Activated CD4-positive, alpha-beta memory T cell treated with anti-CD3 and anti-CD28 coated beads for 36 hours (primary cell): ENCODE measurements around the gene BEST3. TPM values are rescaled to one million over a fixed set of nuclear protein-coding genes. Genes with fewer than 3 reads are reported as not detected.
A peak's percentile ranks its signal among the peaks of the same experiment; 100 is the strongest.

Source experiments
- CTCF ChIA-PET: fragments of 350-600 bp; sonication (Branson Sonifier 250); formaldehyde crosslinking; loops from one replicate; lab custom pipeline; 2021; ENCODE audit warnings: antibody characterized with exemption, inconsistent platforms; lab: Charles Lee
- POLR2A ChIA-PET: fragments of 350-600 bp; sonication (Branson Sonifier 250); formaldehyde crosslinking; loops from one replicate; lab custom pipeline; 2021; ENCODE audit warnings: antibody characterized with exemption; lab: Charles Lee
- DNase-seq: peaks from one replicate; pipeline ENCODE4 v3.0.0-alpha.2; 2020
- H3K27ac Mint-ChIP-seq: one replicate; pipeline ENCODE4 v1.8.0; 2021; ENCODE audit warnings: mixed read lengths
- H3K27me3 Mint-ChIP-seq: one replicate; pipeline ENCODE4 v1.8.0; 2021; ENCODE audit warnings: mixed read lengths
- H3K36me3 Mint-ChIP-seq: one replicate; pipeline ENCODE4 v1.8.0; 2021; ENCODE audit warnings: mixed read lengths
- H3K4me1 Mint-ChIP-seq: one replicate; pipeline ENCODE4 v1.8.0; 2021; ENCODE audit warnings: low read depth, mixed read lengths
- H3K4me3 Mint-ChIP-seq: one replicate; pipeline ENCODE4 v1.8.0; 2021; ENCODE audit warnings: mild to moderate bottlenecking, mixed read lengths
- H3K9me3 Mint-ChIP-seq: one replicate; pipeline ENCODE4 v1.8.0; 2021; ENCODE audit warnings: mixed read lengths
- intact Hi-C: fragments of 100-400 bp; cut with micrococcal nuclease; formaldehyde crosslinking; loops from one replicate; pipeline ENCODE4 v1.15.1; 2023
- total RNA-seq, 2 experiments: library from RNA; stranded (reverse); gene quantifications; one replicate each; pipeline ENCODE4 v1.2.3, GENCODE V29; 2021

BEST3 gene
- total RNA-seq, 2 experiments from 2014 or later = not detected

DNA sequence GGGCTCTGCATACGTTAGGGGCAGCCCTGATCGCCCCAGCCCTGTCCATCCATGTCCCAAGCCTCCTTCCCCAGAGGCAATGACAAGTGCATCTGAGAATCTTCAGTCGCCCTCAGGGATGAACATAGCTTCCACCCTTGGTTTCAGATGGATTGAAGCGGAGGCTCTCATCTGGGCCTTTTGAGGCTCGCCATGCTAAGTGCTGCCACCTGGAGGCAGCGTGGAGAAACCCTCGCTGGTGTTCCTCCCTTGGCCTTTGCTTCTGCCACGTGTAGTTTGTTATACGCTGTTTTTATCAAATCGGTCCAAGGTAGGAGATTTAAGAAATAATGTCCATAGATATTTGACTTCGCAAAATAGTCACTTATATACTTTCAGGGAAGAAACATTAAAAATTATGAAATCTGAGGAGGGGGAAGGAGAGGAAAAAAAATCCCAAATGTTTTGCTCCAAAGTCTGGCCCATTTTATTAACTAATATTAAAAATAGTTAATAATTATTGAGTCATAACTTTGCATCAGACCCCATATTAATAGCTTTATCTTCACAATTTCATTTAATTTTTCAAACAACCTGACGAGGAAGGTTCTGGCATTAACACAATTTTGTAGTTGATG, 59.6 kb downstream of the BEST3 start:
- Mint-ChIP-seq H3K36me3 (no peaks in the 10 kb centered on the region), H3K27ac (no peak overlapping the region), H3K4me1 (no peaks in the 10 kb centered on the region), H3K27me3 (no peaks in the 10 kb centered on the region), H3K4me3 (no peak overlapping the region), H3K9me3 (no peaks in the 10 kb centered on the region)
- intact Hi-C loops = loop anchor here (1.0 to 5.0 kb wide), 4 partner anchors 55 to 482 kb away; partner anchors contain the start of gene CCT2
- DNase-seq = peak; percentile 73
- ChIA-PET CTCF (interaction anchor here (0.5 to 5.0 kb wide), 32 partner anchors 8 to 1316 kb away, joined by 3 to 48 read pairs (median 4); partner anchors contain the start of gene FRS2), POLR2A (no interaction called here)

DNA sequence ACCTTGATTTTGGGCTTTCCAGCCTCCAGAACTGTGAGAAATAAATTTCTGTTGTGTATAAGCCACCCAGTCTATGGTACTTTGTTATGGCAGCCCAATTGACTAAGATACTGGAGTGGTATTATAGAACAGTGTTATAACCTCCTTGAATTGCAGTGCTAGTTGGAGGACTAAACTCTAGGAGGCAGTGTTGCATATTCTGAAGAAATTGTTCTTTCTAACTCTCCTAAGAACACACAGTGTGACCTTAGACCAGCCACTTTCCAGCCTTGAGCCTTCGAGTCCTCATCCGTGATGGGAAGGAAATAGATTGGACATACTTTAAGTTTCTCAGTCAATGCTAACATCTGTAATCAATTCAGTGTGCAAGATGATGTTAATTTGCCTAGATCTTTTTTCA, 66.0 kb downstream of the BEST3 start:
- H3K27me3 Mint-ChIP-seq = no peaks in the 10 kb centered on the region
- peaks cover 3% of the 10 kb centered on the region for H3K4me1 Mint-ChIP-seq
- no peak overlapping the region for H3K27ac Mint-ChIP-seq
- no peak for DNase-seq
- no peaks in the 10 kb centered on the region for H3K9me3 Mint-ChIP-seq
- ChIA-PET CTCF (no interaction called here), POLR2A (no interaction called here)
- intact Hi-C loops = no loop called here
- no peak overlapping the region for H3K4me3 Mint-ChIP-seq
- H3K36me3 Mint-ChIP-seq = no peaks in the 10 kb centered on the region

DNA sequence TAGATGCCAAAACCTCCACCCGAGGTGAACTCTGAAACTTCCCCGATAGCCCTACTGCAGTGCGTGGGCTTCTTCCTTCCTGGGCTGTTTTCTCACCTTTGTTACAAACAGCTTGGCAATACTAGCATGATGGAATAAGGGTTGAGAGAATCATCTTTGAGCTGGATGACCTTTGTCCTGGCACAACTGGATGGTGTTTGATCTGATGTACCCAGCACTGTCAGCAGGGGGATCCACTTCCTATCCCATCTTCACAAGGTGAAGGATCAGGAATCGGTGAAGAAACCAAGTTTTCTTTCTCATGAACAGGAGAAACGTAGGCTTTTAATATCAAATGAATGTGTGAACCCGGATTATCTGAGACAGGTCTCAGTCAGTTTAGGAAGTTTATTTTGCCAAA, 68.9 kb downstream of the BEST3 start:
- ChIA-PET POLR2A (no interaction called here), CTCF (interaction anchor here (0.6 to 1.5 kb wide), 2 partner anchors 10 to 37 kb away, joined by 3 read pairs; no protein-coding TSS in a partner anchor)
- Mint-ChIP-seq H3K9me3 (no peaks in the 10 kb centered on the region), H3K27ac (no peak overlapping the region), H3K4me3 (no peak overlapping the region), H3K4me1 (peaks cover 3% of the 10 kb centered on the region), H3K27me3 (no peaks in the 10 kb centered on the region), H3K36me3 (no peaks in the 10 kb centered on the region)
- intact Hi-C loops = no loop called here
- no peak for DNase-seq

GRCh38 chr12:69627501-69627900, 71.6 kb downstream of the BEST3 start:
- CTCF ChIA-PET = interaction anchor here (3.2 kb wide), 1 partner anchor 13 kb away, joined by 11 read pairs; no protein-coding TSS in a partner anchor
- no peak for DNase-seq
- Mint-ChIP-seq H3K27ac (no peak overlapping the region), H3K9me3 (no peaks in the 10 kb centered on the region), H3K4me1 (peaks cover 3% of the 10 kb centered on the region), H3K4me3 (no peak overlapping the region), H3K27me3 (no peaks in the 10 kb centered on the region), H3K36me3 (no peaks in the 10 kb centered on the region)
- POLR2A ChIA-PET = no interaction called here
- intact Hi-C loops = no loop called here

DNA sequence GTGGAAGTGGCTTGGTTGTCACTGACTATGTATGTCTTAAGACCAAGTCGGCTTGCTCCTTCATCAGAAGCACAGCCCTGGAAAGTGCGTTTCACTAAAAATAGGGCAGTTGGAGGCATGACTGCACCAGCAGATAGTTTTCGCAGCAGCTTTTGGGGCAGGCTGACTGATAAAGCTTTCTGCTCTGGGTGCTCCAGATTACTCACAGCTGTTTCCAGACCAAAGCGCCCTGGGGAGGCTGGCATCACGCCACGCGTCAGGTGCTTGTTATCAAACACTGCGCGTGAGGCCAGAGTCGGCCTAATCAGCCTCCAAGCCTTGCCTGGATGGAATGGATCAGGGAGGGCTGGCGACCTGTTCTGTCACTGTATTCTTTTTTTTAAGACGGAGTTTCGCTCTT, 75.1 kb downstream of the BEST3 start:
- H3K27me3 Mint-ChIP-seq = peaks cover 12% of the 10 kb centered on the region
- no peaks in the 10 kb centered on the region for H3K36me3 Mint-ChIP-seq
- ChIA-PET CTCF (interaction anchor here (1.2 kb wide), 1 partner anchor 15 kb away, joined by 6 read pairs; no protein-coding TSS in a partner anchor), POLR2A (no interaction called here)
- DNase-seq = no peak
- H3K9me3 Mint-ChIP-seq = no peaks in the 10 kb centered on the region
- H3K27ac Mint-ChIP-seq = no peak overlapping the region
- intact Hi-C loops = no loop called here
- H3K4me1 Mint-ChIP-seq = no peaks in the 10 kb centered on the region
- H3K4me3 Mint-ChIP-seq = no peak overlapping the region

GRCh38 chr12:69621551-69621950, 77.6 kb downstream of the BEST3 start:
- Mint-ChIP-seq H3K36me3 (no peaks in the 10 kb centered on the region), H3K9me3 (no peaks in the 10 kb centered on the region), H3K27me3 (peaks cover 20% of the 10 kb centered on the region), H3K27ac (no peak overlapping the region), H3K4me3 (no peak overlapping the region), H3K4me1 (no peaks in the 10 kb centered on the region)
- no peak for DNase-seq
- intact Hi-C loops = no loop called here
- ChIA-PET POLR2A (no interaction called here), CTCF (no interaction called here)

GRCh38 chr12:69620921-69621320, 78.2 kb downstream of the BEST3 start:
- no peak for DNase-seq
- peaks cover 20% of the 10 kb centered on the region for H3K27me3 Mint-ChIP-seq
- no peaks in the 10 kb centered on the region for H3K36me3 Mint-ChIP-seq
- H3K9me3 Mint-ChIP-seq = no peaks in the 10 kb centered on the region
- H3K4me1 Mint-ChIP-seq = no peaks in the 10 kb centered on the region
- no peak overlapping the region for H3K27ac Mint-ChIP-seq
- H3K4me3 Mint-ChIP-seq = no peak overlapping the region
- intact Hi-C loops = no loop called here
- POLR2A ChIA-PET = no interaction called here
- CTCF ChIA-PET = no interaction called here

DNA sequence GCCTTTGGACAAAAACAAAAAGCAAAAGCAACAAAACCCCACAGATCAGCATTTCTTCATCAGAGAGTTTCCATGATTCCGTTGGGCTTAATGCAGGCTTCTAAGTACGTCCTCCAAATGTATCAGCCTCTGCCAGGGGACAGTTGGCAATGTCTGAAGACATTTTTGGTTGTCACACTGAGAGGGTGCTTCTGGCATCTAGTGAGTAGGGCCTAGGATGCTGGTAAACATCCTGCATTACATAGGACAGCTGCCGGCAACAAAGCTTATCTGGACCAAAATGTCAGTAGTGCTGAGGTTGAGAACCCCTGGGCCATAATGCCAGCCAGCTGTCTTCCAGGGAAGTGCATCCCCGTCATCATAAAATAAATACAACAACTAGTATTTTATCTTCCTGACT, 79.0 kb downstream of the BEST3 start:
- intact Hi-C loops = no loop called here
- CTCF ChIA-PET = no interaction called here
- Mint-ChIP-seq H3K9me3 (no peaks in the 10 kb centered on the region), H3K27me3 (peaks cover 26% of the 10 kb centered on the region), H3K36me3 (no peaks in the 10 kb centered on the region), H3K27ac (no peak overlapping the region), H3K4me1 (no peaks in the 10 kb centered on the region), H3K4me3 (no peak overlapping the region)
- POLR2A ChIA-PET = no interaction called here
- no peak for DNase-seq

GRCh38 chr12:69619050-69619449, 80.1 kb downstream of the BEST3 start:
- H3K4me1 Mint-ChIP-seq = no peaks in the 10 kb centered on the region
- no peak for DNase-seq
- no peaks in the 10 kb centered on the region for H3K9me3 Mint-ChIP-seq
- H3K27me3 Mint-ChIP-seq = peaks cover 26% of the 10 kb centered on the region
- CTCF ChIA-PET = interaction anchor here (0.8 kb wide), 1 partner anchor 20 kb away, joined by 3 read pairs; no protein-coding TSS in a partner anchor
- H3K27ac Mint-ChIP-seq = no peak overlapping the region
- H3K4me3 Mint-ChIP-seq = no peak overlapping the region
- H3K36me3 Mint-ChIP-seq = no peaks in the 10 kb centered on the region
- intact Hi-C loops = no loop called here
- POLR2A ChIA-PET = no interaction called here

DNA sequence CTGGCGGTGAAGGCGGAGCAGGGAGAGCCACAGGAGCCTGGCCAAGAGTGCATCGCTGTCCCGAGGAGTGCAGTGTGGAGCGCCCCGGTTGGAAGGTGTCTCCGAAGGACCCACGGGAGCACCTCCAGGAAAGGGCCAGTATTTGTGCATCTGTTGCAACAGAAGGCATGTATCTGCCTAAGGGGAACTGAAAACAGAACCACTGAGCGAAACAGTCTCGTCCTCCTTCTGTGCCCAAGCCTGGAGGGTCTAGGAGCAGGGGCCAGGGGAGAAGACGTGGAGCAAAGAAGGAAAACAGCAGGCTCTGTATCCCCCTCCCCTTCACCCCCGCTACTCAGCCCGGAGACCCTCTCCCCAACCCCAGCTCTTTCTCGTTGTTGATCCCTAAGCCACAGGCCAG, 83.1 kb downstream of the BEST3 start:
- POLR2A ChIA-PET = no interaction called here
- CTCF ChIA-PET = no interaction called here
- Mint-ChIP-seq H3K27me3 (peaks cover 26% of the 10 kb centered on the region), H3K27ac (no peak overlapping the region), H3K9me3 (no peaks in the 10 kb centered on the region), H3K4me3 (no peak overlapping the region), H3K4me1 (no peaks in the 10 kb centered on the region), H3K36me3 (no peaks in the 10 kb centered on the region)
- DNase-seq = no peak
- intact Hi-C loops = no loop called here

GRCh38 chr12:69613351-69613750, 85.8 kb downstream of the BEST3 start:
- intact Hi-C loops = no loop called here
- CTCF ChIA-PET = no interaction called here
- Mint-ChIP-seq H3K36me3 (no peaks in the 10 kb centered on the region), H3K4me3 (no peak overlapping the region), H3K4me1 (no peaks in the 10 kb centered on the region), H3K27me3 (peaks cover 16% of the 10 kb centered on the region), H3K9me3 (no peaks in the 10 kb centered on the region), H3K27ac (no peak overlapping the region)
- POLR2A ChIA-PET = no interaction called here
- DNase-seq = no peak

DNA sequence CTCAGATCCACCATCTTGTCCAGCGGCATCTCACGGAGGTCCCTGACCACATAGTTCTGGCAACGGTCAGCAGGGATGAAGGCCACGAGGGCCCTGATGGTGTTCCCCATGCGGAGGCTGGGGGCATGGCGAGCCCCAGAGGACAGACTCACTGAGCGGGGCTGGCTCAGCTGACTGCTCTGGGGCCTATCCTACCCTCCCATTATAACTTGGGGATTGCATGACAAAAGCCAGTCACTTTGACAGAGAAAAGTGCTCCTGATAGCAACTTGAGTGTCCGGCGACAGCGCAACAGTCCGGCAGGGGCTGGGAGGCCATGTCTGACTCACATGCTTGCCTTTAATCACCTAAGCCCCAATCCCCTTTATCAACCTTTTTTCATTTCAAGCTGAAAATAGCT, 88.4 kb downstream of the BEST3 start, which contains the start of gene LRRC10:
LRRC10 (minus strand) TSS at position 179 of the 400 bp plus-strand sequence; CDS start at position 110, 69 bp downstream.
- Mint-ChIP-seq H3K36me3 (no peaks in the 10 kb centered on the region), H3K27me3 (peaks cover 10% of the 10 kb centered on the region), H3K9me3 (no peaks in the 10 kb centered on the region), H3K4me3 (no peak within 1 kb of the TSS), H3K4me1 (no peaks in the 10 kb centered on the region), H3K27ac (no peak within 1 kb of the TSS)
- CTCF ChIA-PET = no interaction called here
- intact Hi-C loops = no loop called here
- POLR2A ChIA-PET = no interaction called here
- no peak for DNase-seq

DNA sequence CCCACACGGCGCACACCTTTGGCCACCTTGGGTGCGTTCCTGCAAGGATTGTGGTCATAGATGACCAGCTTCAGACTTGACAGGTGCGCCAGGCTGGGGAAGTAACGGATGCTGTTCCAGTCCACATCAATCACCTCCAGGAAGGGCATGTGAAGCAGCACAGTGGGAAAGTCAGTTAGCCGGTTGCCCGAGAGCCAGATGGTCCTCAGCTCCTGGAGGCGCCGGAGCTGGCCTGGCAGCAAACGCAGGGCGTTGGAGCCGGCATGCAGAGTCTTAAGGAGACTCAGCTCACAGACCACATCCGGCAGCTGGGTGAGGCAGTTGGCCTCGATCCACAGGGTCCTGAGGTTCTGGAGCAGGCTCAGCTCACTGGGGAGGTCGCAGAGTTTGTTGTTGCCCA, 89.0 kb downstream of the BEST3 start:
- Mint-ChIP-seq H3K4me1 (no peaks in the 10 kb centered on the region), H3K4me3 (no peak overlapping the region), H3K36me3 (no peaks in the 10 kb centered on the region), H3K27ac (no peak overlapping the region), H3K27me3 (peaks cover 5% of the 10 kb centered on the region), H3K9me3 (no peaks in the 10 kb centered on the region)
- intact Hi-C loops = no loop called here
- CTCF ChIA-PET = interaction anchor here (1.1 kb wide), 1 partner anchor 29 kb away, joined by 3 read pairs; no protein-coding TSS in a partner anchor
- no peak for DNase-seq
- POLR2A ChIA-PET = no interaction called here
